ENCODE results near the gene IFITM1. TPM values are rescaled to one million over a fixed set of nuclear protein-coding genes. Genes with fewer than 3 reads are reported as not detected.
"Not testable (repeated sequence)": the region's sequence is repeated elsewhere in the genome, so short reads cannot be mapped to it uniquely, and the experiment has no call there.

The IFITM1 gene
- total RNA-seq, 1 donor: 276 TPM

GRCh38 chr11:297051-297585 is 16.7 kb upstream of the IFITM1 start:
- peaks cover 19% of the 10 kb centered on the region for H3K4me1 ChIP-seq (ENCODE audit: insufficient read depth, low read length)
- no peaks in the 10 kb centered on the region for H3K27me3 ChIP-seq (ENCODE audit: insufficient read depth, low read length)
- H3K9me3 ChIP-seq (ENCODE audit: low read depth, low read length): no peaks in the 10 kb centered on the region
- H3K4me3 ChIP-seq (ENCODE audit: low read length): no peak overlapping the region

DNA sequence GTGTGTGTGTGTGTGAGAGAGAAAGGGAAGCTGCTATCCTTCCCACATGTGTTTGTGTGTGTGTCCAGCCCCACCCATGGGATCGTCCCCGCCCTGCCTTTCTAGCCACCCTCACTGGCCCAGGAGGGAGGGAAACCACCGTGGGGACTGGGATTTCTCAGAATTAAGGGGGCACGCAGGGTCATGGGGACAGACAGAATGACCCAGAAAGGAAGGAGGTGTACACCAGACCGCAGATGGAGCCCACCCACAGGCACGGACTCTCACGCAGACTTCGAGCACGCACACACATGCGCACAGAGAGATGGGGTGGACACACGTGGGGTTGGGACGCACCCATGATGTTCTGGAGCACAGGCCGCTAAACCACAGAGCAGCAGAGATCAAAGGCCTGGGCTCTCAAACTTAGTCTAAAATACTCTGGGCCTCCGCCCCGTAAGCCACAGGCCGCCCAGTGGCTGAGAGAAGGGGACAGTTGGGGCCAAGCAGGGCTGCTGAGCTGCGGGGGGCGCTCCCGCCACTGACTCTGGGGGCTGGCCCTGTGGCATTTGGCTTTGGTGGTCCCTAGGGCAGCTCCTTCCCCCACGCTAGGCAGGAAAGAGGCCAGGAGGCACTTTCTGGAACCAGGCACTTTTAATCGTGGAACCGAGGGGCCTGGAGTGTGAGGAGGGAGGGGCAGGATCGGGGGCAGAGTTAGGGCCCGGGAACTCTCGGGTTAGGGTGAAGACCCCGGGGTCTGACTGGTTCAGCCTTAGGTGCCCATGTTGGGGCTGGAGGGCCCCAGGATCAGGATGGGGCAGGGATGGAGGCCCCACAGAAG is 16.0 kb upstream of the IFITM1 start:
- Histone ChIP-seq H3K27me3 (ENCODE audit: insufficient read depth, low read length) (no peaks in the 10 kb centered on the region), H3K4me3 (ENCODE audit: low read length) (no peak overlapping the region), H3K4me1 (ENCODE audit: insufficient read depth, low read length) (peaks cover 20% of the 10 kb centered on the region), H3K9me3 (ENCODE audit: low read depth, low read length) (no peaks in the 10 kb centered on the region)

GRCh38 chr11:298406-299065 is 15.3 kb upstream of the IFITM1 start:
- H3K4me3 ChIP-seq (ENCODE audit: low read length): no peak overlapping the region
- no peaks in the 10 kb centered on the region for H3K9me3 ChIP-seq (ENCODE audit: low read depth, low read length)
- no peaks in the 10 kb centered on the region for H3K27me3 ChIP-seq (ENCODE audit: insufficient read depth, low read length)
- peaks cover 27% of the 10 kb centered on the region for H3K4me1 ChIP-seq (ENCODE audit: insufficient read depth, low read length)

DNA sequence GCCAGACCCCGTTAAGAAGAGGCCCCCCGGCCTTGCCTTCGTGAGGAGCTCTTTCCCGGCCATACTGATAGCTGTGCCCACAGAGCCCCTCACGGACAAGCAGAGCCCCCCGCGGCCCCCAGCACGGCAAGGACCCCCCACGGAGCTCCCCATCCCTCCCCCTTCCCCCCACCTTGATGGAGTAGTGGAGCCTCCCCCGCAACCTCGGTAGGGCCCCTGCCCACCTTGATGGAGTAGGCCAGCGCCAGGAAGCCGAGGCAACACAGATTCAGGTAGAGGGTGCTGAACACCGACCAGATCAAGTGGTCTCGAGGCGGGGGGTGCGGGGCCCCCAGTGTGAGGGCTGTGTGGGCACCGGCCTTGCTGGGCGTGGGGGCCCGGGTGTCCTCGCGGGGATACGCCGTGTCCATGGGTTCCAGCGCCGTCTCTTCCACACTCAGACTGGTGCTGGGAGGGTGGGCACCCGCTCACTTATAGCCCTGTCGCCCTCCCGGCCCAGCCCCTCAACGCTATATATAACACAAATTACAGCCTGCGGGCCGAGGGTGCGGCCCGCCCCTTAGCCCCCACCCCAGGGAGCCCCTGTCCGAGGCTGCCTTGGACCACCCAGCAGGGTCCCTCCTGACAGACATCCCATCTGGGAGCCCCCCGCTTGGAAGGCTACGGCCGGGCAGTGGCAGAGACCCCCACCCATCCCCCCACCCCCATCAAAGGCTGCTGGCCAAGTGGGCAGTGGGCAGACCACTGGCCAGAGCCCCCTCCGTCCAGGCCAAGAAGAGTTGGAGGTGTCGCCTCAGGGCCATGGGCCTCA is 14.6 kb upstream of the IFITM1 start, which contains the start of gene IFITM5:
Gene IFITM5, minus strand, starts transcription at position 446 of the 811 bp plus-strand sequence. Its CDS starts 36 bp downstream, at position 410.
- H3K27me3 ChIP-seq (ENCODE audit: insufficient read depth, low read length): no peaks in the 10 kb centered on the region
- H3K9me3 ChIP-seq (ENCODE audit: low read depth, low read length): no peaks in the 10 kb centered on the region
- H3K4me1 ChIP-seq (ENCODE audit: insufficient read depth, low read length): peaks cover 32% of the 10 kb centered on the region
- H3K4me3 ChIP-seq (ENCODE audit: low read length): no peak within 1 kb of the TSS

DNA sequence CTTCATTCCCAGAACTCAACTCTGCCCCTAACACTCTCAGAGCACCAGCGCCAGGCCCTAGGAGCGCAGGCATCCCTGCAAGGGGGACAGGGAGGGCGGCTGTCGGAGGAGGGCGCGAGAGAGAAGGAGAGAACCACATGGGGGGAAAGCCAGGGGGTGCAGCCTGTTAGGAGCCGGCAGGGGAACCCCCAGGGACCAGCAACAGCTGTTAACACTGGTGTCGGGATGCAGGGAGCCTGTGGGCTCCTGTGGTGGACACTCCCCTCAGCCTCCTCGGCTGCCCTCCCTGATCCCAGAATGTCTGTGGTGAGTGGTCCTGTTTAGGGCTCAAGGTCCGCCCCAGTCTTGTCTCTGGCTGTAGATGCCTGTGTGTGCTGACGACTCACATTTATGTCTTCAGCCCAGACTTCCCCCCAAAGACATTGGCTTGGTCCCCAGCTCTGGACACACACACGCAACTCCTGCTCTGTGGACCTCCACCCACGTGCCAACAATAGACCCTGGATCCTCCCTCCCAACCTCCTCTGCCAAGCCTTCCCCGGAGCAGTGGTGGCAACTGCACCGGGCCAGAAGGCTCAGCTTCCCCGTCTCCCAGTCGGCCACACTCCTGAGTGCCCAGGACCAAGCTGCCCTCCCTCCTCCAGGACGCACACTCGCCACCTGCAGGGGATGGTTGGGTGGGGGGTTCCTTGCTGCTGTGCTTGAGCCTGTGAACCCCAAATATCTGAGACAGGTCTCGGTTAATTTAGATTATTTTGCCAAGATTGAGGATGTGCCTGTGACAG is 13.7 kb upstream of the IFITM1 start:
- Histone ChIP-seq H3K9me3 (ENCODE audit: low read depth, low read length) (no peaks in the 10 kb centered on the region), H3K27me3 (ENCODE audit: insufficient read depth, low read length) (no peaks in the 10 kb centered on the region), H3K4me3 (ENCODE audit: low read length) (no peak overlapping the region), H3K4me1 (ENCODE audit: insufficient read depth, low read length) (peaks cover 40% of the 10 kb centered on the region)

DNA sequence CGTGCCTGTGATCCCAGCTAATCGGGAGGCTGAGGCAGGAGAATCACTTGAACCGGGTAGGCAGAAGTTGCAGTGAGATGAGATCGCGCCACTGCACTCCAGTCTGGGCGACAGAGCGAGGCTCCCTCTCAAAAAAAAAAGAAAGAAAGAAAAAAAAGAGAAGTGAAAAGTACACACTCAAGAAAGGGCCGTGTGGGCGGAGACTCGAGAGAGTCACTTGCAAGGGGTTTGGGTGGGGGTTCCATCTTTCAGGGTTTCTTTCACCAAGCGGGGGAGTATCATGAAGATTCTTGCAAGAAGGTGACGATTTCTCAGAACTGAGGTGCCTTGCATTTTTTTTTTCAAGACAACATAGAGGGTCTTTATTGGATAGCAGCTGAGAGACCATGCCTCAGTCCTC is 10.5 kb upstream of the IFITM1 start:
- Histone ChIP-seq H3K9me3 (ENCODE audit: low read depth, low read length) (no peaks in the 10 kb centered on the region), H3K4me3 (ENCODE audit: low read length) (no peak overlapping the region), H3K27me3 (ENCODE audit: insufficient read depth, low read length) (no peaks in the 10 kb centered on the region), H3K4me1 (ENCODE audit: insufficient read depth, low read length) (peaks cover 47% of the 10 kb centered on the region)

- H3K4me1 ChIP-seq (ENCODE audit: insufficient read depth, low read length): peaks cover 48% of the 10 kb centered on the region
- H3K9me3 ChIP-seq (ENCODE audit: low read depth, low read length): no peaks in the 10 kb centered on the region
- no peak overlapping the region for H3K4me3 ChIP-seq (ENCODE audit: low read length)
- H3K27me3 ChIP-seq (ENCODE audit: insufficient read depth, low read length): no peaks in the 10 kb centered on the region
Measured at GRCh38 chr11:304061-304506, 9.8 kb upstream of the IFITM1 start.

- peaks cover 59% of the 10 kb centered on the region for H3K4me1 ChIP-seq (ENCODE audit: insufficient read depth, low read length)
Measured at GRCh38 chr11:304915-305843, 8.7 kb upstream of the IFITM1 start.

DNA sequence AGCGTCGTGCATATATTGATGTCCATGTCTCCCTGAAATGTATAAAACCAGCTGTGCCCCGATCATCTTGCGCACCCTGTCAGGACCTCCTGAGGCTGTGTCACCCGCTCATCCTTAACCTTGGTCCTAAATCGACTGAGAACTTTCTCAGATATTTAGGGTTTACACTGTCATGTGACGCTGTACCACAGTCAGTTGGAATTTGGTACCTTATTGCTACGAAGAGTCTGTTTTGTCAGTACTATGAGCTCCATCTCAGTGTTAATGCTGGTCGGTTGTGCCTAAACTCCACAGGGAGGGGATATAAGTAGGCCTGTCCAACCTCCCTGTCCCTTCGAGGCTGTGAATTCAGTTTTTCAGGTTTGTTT is 8.0 kb upstream of the IFITM1 start:
- Histone ChIP-seq H3K4me3 (ENCODE audit: low read length) (no peak overlapping the region), H3K4me1 (ENCODE audit: insufficient read depth, low read length) (peaks cover 59% of the 10 kb centered on the region), H3K27me3 (ENCODE audit: insufficient read depth, low read length) (no peaks in the 10 kb centered on the region), H3K9me3 (ENCODE audit: low read depth, low read length) (no peaks in the 10 kb centered on the region)

More at GRCh38 chr11:304915-305843, 8.7 kb upstream of the IFITM1 start:
- Histone ChIP-seq H3K4me3 (ENCODE audit: low read length) (no peak overlapping the region), H3K27me3 (ENCODE audit: insufficient read depth, low read length) (no peaks in the 10 kb centered on the region), H3K9me3 (ENCODE audit: low read depth, low read length) (no peaks in the 10 kb centered on the region)

GRCh38 chr11:306645-307371 is 7.0 kb upstream of the IFITM1 start:
- Histone ChIP-seq H3K4me1 (ENCODE audit: insufficient read depth, low read length) (peaks cover 62% of the 10 kb centered on the region), H3K9me3 (ENCODE audit: low read depth, low read length) (no peaks in the 10 kb centered on the region), H3K4me3 (ENCODE audit: low read length) (no peak overlapping the region), H3K27me3 (ENCODE audit: insufficient read depth, low read length) (no peaks in the 10 kb centered on the region)

GRCh38 chr11:307766-308708 is 5.8 kb upstream of the IFITM1 start, which contains the start of gene IFITM2:
Gene IFITM2, plus strand, starts transcription at chr11:307816. Its CDS starts 377 bp downstream, at chr11:308193.
- H3K9me3 ChIP-seq (ENCODE audit: low read depth, low read length); H3K27me3 ChIP-seq (ENCODE audit: insufficient read depth, low read length): not testable (repeated sequence)
- peak within 1 kb of the TSS; percentile 48 for H3K4me3 ChIP-seq (ENCODE audit: low read length)
- H3K4me1 ChIP-seq (ENCODE audit: insufficient read depth, low read length): peaks cover 71% of the 10 kb centered on the region

Measured in mononuclear cell (primary cell).